GM11168 (cell line): ENCODE measurements around the gene CTSH.
"Not testable (repeated sequence)": the region's sequence is repeated elsewhere in the genome, so short reads cannot be mapped to it uniquely, and the experiment has no call there.

ENCODE experiments used
- in situ Hi-C: fragments of 300-500 bp; cut with MboI; formaldehyde crosslinking; loops from one replicate; pipeline ENCODE4 v1.12.0; 2022; ENCODE audit warnings: low sequenced_read_pairs; ENCODE audit not compliant: unreplicated experiment

CTSH gene

GRCh38 chr15:78904599-78905358 is 40.1 kb downstream of the CTSH start:
- in situ Hi-C loops, result loop anchor here (25.0 kb wide), 1 partner anchor 283 kb away; no protein-coding TSS in a partner anchor

GRCh38 chr15:78902281-78903032 is 42.4 kb downstream of the CTSH start:
- in situ Hi-C loops, result loop anchor here (25.0 kb wide), 1 partner anchor 285 kb away; no protein-coding TSS in a partner anchor

GRCh38 chr15:78900819-78901533 is 43.9 kb downstream of the CTSH start:
- in situ Hi-C loops, result loop anchor here (25.0 kb wide), 1 partner anchor 286 kb away; no protein-coding TSS in a partner anchor

- in situ Hi-C loops, result no loop called here
Measured at GRCh38 chr15:78898540-78898939, 46.3 kb downstream of the CTSH start.

GRCh38 chr15:78895471-78895870 is 49.4 kb downstream of the CTSH start:
- in situ Hi-C loops, result no loop called here

GRCh38 chr15:78893538-78893937 is 51.3 kb downstream of the CTSH start:
- in situ Hi-C loops, result no loop called here

GRCh38 chr15:78889000-78889399 is 55.8 kb downstream of the CTSH start:
- in situ Hi-C loops, result no loop called here

GRCh38 chr15:78881681-78882080 is 63.2 kb downstream of the CTSH start:
- in situ Hi-C loops, result no loop called here

- in situ Hi-C loops, result no loop called here
Measured at GRCh38 chr15:78880813-78881212, 64.0 kb downstream of the CTSH start.

GRCh38 chr15:78880242-78880533 is 64.7 kb downstream of the CTSH start:
- in situ Hi-C loops, result no loop called here

GRCh38 chr15:78879517-78880241 is 65.2 kb downstream of the CTSH start:
- in situ Hi-C loops, result no loop called here

- in situ Hi-C loops, result no loop called here
Measured at GRCh38 chr15:78878356-78878755, 66.5 kb downstream of the CTSH start.

- in situ Hi-C loops, result not testable (repeated sequence)
Measured at GRCh38 chr15:78876954-78877353, 67.9 kb downstream of the CTSH start.

GRCh38 chr15:78875107-78875914 is 69.5 kb downstream of the CTSH start:
- in situ Hi-C loops, result no loop called here

- in situ Hi-C loops, result no loop called here
Measured at GRCh38 chr15:78873793-78874765, 70.8 kb downstream of the CTSH start.

GRCh38 chr15:78872972-78873792 is 71.7 kb downstream of the CTSH start:
- in situ Hi-C loops, result no loop called here

GRCh38 chr15:78872155-78872971 is 72.5 kb downstream of the CTSH start, which contains the start of gene MORF4L1:
TSS of gene MORF4L1 (plus strand) at chr15:78872890. CDS start at chr15:78873018, 128 bp downstream.
- in situ Hi-C loops, result no loop called here
